ENCODE results near the gene FTH1. TPM values are rescaled to one million over a fixed set of nuclear protein-coding genes. Genes with fewer than 3 reads are reported as not detected.
A peak's percentile ranks its signal among the peaks of the same experiment; 100 is the strongest.

FTH1 gene
- total RNA-seq, 1 donor from 2014 or later = 2,359 TPM

- DNase-seq (ENCODE audit: low spot score) = peak; percentile 64
Measured at GRCh38 chr11:61949169-61950034, 18.0 kb downstream of the FTH1 start.

- no peak for DNase-seq (ENCODE audit: low spot score)
Measured at GRCh38 chr11:61948505-61948904, 18.9 kb downstream of the FTH1 start.

GRCh38 chr11:61947486-61948210 lies 19.8 kb downstream of the FTH1 start:
- peak; percentile 85 for DNase-seq (ENCODE audit: low spot score)

- DNase-seq (ENCODE audit: low spot score) = no peak
Measured at GRCh38 chr11:61946894-61947293, 20.5 kb downstream of the FTH1 start.

- no peak for DNase-seq (ENCODE audit: low spot score)
Measured at GRCh38 chr11:61945191-61945590, 22.2 kb downstream of the FTH1 start.

- DNase-seq (ENCODE audit: low spot score) = no peak
Measured at GRCh38 chr11:61940466-61940865, 27.0 kb downstream of the FTH1 start.

- DNase-seq (ENCODE audit: low spot score) = no peak
Measured at GRCh38 chr11:61935861-61936260, 31.6 kb downstream of the FTH1 start.

GRCh38 chr11:61930933-61931332 lies 36.5 kb downstream of the FTH1 start:
- DNase-seq (ENCODE audit: low spot score) = no peak

- DNase-seq (ENCODE audit: low spot score) = no peak
Measured at GRCh38 chr11:61928606-61929005, 38.8 kb downstream of the FTH1 start.

GRCh38 chr11:61927501-61927900 lies 39.9 kb downstream of the FTH1 start:
- DNase-seq (ENCODE audit: low spot score) = no peak

- DNase-seq (ENCODE audit: low spot score) = no peak
Measured at GRCh38 chr11:61926235-61926634, 41.2 kb downstream of the FTH1 start.

- no peak for DNase-seq (ENCODE audit: low spot score)
Measured at GRCh38 chr11:61925736-61926135, 41.7 kb downstream of the FTH1 start.

- no peak for DNase-seq (ENCODE audit: low spot score)
Measured at GRCh38 chr11:61924064-61924455, 43.4 kb downstream of the FTH1 start.

- peak; percentile 78 for DNase-seq (ENCODE audit: low spot score)
Measured at GRCh38 chr11:61923166-61924063, 44.0 kb downstream of the FTH1 start.

GRCh38 chr11:61922539-61922938 lies 44.9 kb downstream of the FTH1 start:
- DNase-seq (ENCODE audit: low spot score) = peak; percentile 61

- DNase-seq (ENCODE audit: low spot score) = no peak
Measured at GRCh38 chr11:61921446-61921845, 46.0 kb downstream of the FTH1 start.

GRCh38 chr11:61919705-61920631 lies 47.5 kb downstream of the FTH1 start:
- peak; percentile 10 for DNase-seq (ENCODE audit: low spot score)

GRCh38 chr11:61918938-61919704 lies 48.3 kb downstream of the FTH1 start:
- peak; percentile 34 for DNase-seq (ENCODE audit: low spot score)

- peak; percentile 10 for DNase-seq (ENCODE audit: low spot score)
Measured at GRCh38 chr11:61918251-61918937, 49.0 kb downstream of the FTH1 start.
